H1 (cell line): ENCODE results near the gene CLEC1A. TPM values are rescaled to one million over a fixed set of nuclear protein-coding genes. Genes with fewer than 3 reads are reported as not detected.
"Not testable (repeated sequence)": the region's sequence is repeated elsewhere in the genome, so short reads cannot be mapped to it uniquely, and the experiment has no call there.

Source experiments
- CTCF ChIA-PET: fragments of 300-600 bp; sonication (Branson Sonifier 250); formaldehyde crosslinking; loops from one replicate; lab custom pipeline; 2021; ENCODE audit not compliant: partially characterized antibody; lab: Charles Lee
- POLR2A ChIA-PET: fragments of 300-600 bp; sonication (Branson Sonifier 250); formaldehyde crosslinking; loops from one replicate; lab custom pipeline; 2021; ENCODE audit warnings: inconsistent platforms; ENCODE audit not compliant: partially characterized antibody; lab: Charles Lee
- DNase-seq, 2 experiments: peaks; one replicate each; pipeline versions ENCODE4 v3.0.0 to v3.0.0-alpha.2; 2010 to 2022; ENCODE audit warnings: low spot score in 2 of 2, low read depth in 1 of 2, mixed read lengths in 1 of 2
- FAIRE-seq: peaks from 2 replicates; lab custom pipeline; 2011; peaks lifted over from hg19 to GRCh38; lab: Jason Lieb, UNC
- H2AFZ ChIP-seq: 2 replicates; pipeline ENCODE4 v1.8.1; 2012; ENCODE audit warnings: low read length, inconsistent platforms
- H2AK5ac ChIP-seq: 2 replicates; pipeline ENCODE4 v1.6.1; 2013; ENCODE audit warnings: low read depth, low read length
- H2BK120ac ChIP-seq: replicated peaks from 2 replicates; pipeline ENCODE3; 2013; ENCODE audit warnings: low read depth, low read length, inconsistent platforms
- H2BK12ac ChIP-seq: 2 replicates; pipeline ENCODE4 v1.6.1; 2013; ENCODE audit warnings: low read depth, low read length
- H2BK15ac ChIP-seq: 2 replicates; pipeline ENCODE4 v1.6.1; 2013; ENCODE audit warnings: low read length
- H2BK20ac ChIP-seq: 2 replicates; pipeline ENCODE4 v1.6.1; 2013; ENCODE audit warnings: low read length
- H2BK5ac ChIP-seq: 2 replicates; pipeline ENCODE4 v1.6.1; 2013; ENCODE audit warnings: low read depth, low read length
- H3K14ac ChIP-seq: 2 replicates; pipeline ENCODE4 v1.6.1; 2013; ENCODE audit warnings: inconsistent platforms; ENCODE audit not compliant: insufficient read length
- H3K18ac ChIP-seq: 2 replicates; pipeline ENCODE4 v1.6.1; 2013; ENCODE audit warnings: low read length; ENCODE audit errors: extremely low read depth
- H3K23ac ChIP-seq: 2 replicates; pipeline ENCODE4 v1.6.1; 2013; ENCODE audit warnings: inconsistent platforms; ENCODE audit not compliant: insufficient read length
- H3K23me2 ChIP-seq: 2 replicates; pipeline ENCODE4 v1.6.1; 2013; ENCODE audit warnings: low read depth, low read length
- H3K27ac ChIP-seq: 2 replicates; pipeline ENCODE4 v1.6.1; 2011; ENCODE audit warnings: low read depth, low read length, inconsistent platforms
- H3K27me3 ChIP-seq, 4 experiments: replicated peaks in 1 of 4; 1 replicate in 1 of 4; 2 replicates in 3 of 4; pipeline versions ENCODE4 v1.6.1 to v1.8.1; 2011 to 2013; ENCODE audit warnings: low read length in 3 of 4, mild to moderate bottlenecking in 3 of 4, inconsistent platforms in 2 of 4, mixed read lengths in 2 of 4, moderate library complexity in 1 of 4; ENCODE audit not compliant: control insufficient read depth in 3 of 4, insufficient read depth in 3 of 4; ENCODE audit errors: extremely low read depth in 1 of 4
- H3K36me3 ChIP-seq, 4 experiments: 2 replicates each; pipeline versions ENCODE4 v1.6.1 to v1.8.1; 2011 to 2013; ENCODE audit warnings: mild to moderate bottlenecking in 4 of 4, low read length in 3 of 4, moderate library complexity in 2 of 4, control low read depth in 1 of 4, inconsistent platforms in 1 of 4; ENCODE audit not compliant: insufficient read depth in 4 of 4, control insufficient read depth in 2 of 4
- H3K4ac ChIP-seq: replicated peaks from 2 replicates; pipeline ENCODE3; 2013; ENCODE audit warnings: low read length, low read depth, mixed read lengths, inconsistent platforms; ENCODE audit not compliant: insufficient read length
- H3K4me1 ChIP-seq, 4 experiments: replicated peaks in 1 of 4; 1 replicate in 1 of 4; 2 replicates in 3 of 4; pipeline versions ENCODE4 v1.6.1 to v1.8.1; 2011 to 2013; ENCODE audit warnings: low read length in 3 of 4, inconsistent platforms in 2 of 4, mixed read lengths in 1 of 4; ENCODE audit not compliant: insufficient read depth in 4 of 4, control insufficient read depth in 3 of 4
- H3K4me2 ChIP-seq, 2 experiments: 2 replicates each; pipeline versions ENCODE4 v1.6.1 to v1.8.1; 2011 to 2013; ENCODE audit warnings: low read depth in 2 of 2, low read length in 2 of 2, control low read depth in 1 of 2, inconsistent platforms in 1 of 2, mild to moderate bottlenecking in 1 of 2; ENCODE audit not compliant: insufficient read depth in 1 of 2
- H3K4me3 ChIP-seq, 4 experiments: fragments of 200-600, 300-600 bp in 1 of 4; sonication (generic), shearing (Covaris generic), sonication (Bioruptor Twin) in 1 of 4; 2 replicates each; pipeline versions ENCODE4 v1.5.1 to v1.8.1; 2011 to 2016; ENCODE audit warnings: low read length in 4 of 4, low read depth in 3 of 4, control low read depth in 2 of 4, inconsistent platforms in 2 of 4, mild to moderate bottlenecking in 2 of 4, mixed read lengths in 1 of 4, moderate library complexity in 1 of 4; ENCODE audit not compliant: insufficient read depth in 2 of 4; ENCODE audit errors: extremely low read depth in 1 of 4
- H3K56ac ChIP-seq: replicated peaks from 2 replicates; pipeline ENCODE3; 2013; ENCODE audit warnings: low read depth, mild to moderate bottlenecking, mixed read lengths, low read length, inconsistent platforms; ENCODE audit not compliant: insufficient read length
- H3K79me1 ChIP-seq: 2 replicates; pipeline ENCODE4 v1.6.1; 2013; ENCODE audit warnings: low read depth, low read length, control low read depth
- H3K79me2 ChIP-seq, 2 experiments: 2 replicates each; pipeline versions ENCODE4 v1.6.1 to v1.8.1; 2012 to 2013; ENCODE audit warnings: low read length in 2 of 2, mild to moderate bottlenecking in 2 of 2, inconsistent platforms in 1 of 2; ENCODE audit not compliant: insufficient read depth in 2 of 2, control insufficient read depth in 1 of 2
- H3K9ac ChIP-seq, 4 experiments: replicated peaks in 1 of 4; 1 replicate in 1 of 4; 2 replicates in 3 of 4; pipeline versions ENCODE4 v1.6.1 to v1.8.1; 2011 to 2013; ENCODE audit warnings: low read depth in 3 of 4, low read length in 3 of 4, control low read depth in 2 of 4, mild to moderate bottlenecking in 2 of 4, moderate library complexity in 2 of 4, inconsistent platforms in 1 of 4; ENCODE audit errors: extremely low read depth in 1 of 4
- H3K9me3 ChIP-seq, 2 experiments: 2 replicates each; pipeline versions ENCODE4 v1.6.1 to v1.8.1; 2012 to 2013; ENCODE audit warnings: mild to moderate bottlenecking in 2 of 2, moderate library complexity in 2 of 2, control low read depth in 1 of 2, inconsistent platforms in 1 of 2, low read depth in 1 of 2, low read length in 1 of 2, mixed read lengths in 1 of 2; ENCODE audit not compliant: insufficient read depth in 2 of 2
- H4K20me1 ChIP-seq, 2 experiments: replicated peaks in 1 of 2; 2 replicates each; pipeline versions ENCODE3 to v1.8.1; 2011 to 2013; ENCODE audit warnings: inconsistent platforms in 2 of 2, low read length in 2 of 2, mild to moderate bottlenecking in 1 of 2; ENCODE audit not compliant: insufficient read depth in 2 of 2, control insufficient read depth in 1 of 2
- H4K5ac ChIP-seq: 2 replicates; pipeline ENCODE4 v1.6.1; 2013; ENCODE audit warnings: low read length, low read depth, mixed read lengths, inconsistent platforms; ENCODE audit not compliant: insufficient read length
- H4K8ac ChIP-seq: 2 replicates; pipeline ENCODE4 v1.8.0; 2013; ENCODE audit warnings: mild to moderate bottlenecking, moderate library complexity, low read length, inconsistent platforms; ENCODE audit not compliant: insufficient read depth; ENCODE audit errors: extremely low read depth
- H4K91ac ChIP-seq: replicated peaks from 2 replicates; pipeline ENCODE3; 2013; ENCODE audit warnings: low read length, mixed read lengths, inconsistent platforms; ENCODE audit not compliant: insufficient read length
- WGBS, 2 experiments: shearing (Covaris generic) in 1 of 2; methylation state at CpG; one replicate each; pipeline versions ENCODE4 v1.1.6 to v1.1.7; 2013 to 2015; ENCODE audit warnings: low lambda C conversion rate in 2 of 2, mixed read lengths in 2 of 2, inconsistent platforms in 1 of 2, low coverage in 1 of 2, missing lambda C conversion rate in 1 of 2; ENCODE audit not compliant: insufficient replicate concordance in 2 of 2, insufficient coverage in 1 of 2, insufficient read length in 1 of 2; ENCODE audit errors: extremely low coverage in 1 of 2, missing lambda C conversion rate in 1 of 2; 5-methylcytosine and 5-hydroxymethylcytosine counted together
- polyA plus RNA-seq, 7 experiments: library from polyadenylated mRNA; depleted of rRNA in 3 of 7; stranded (reverse) in 5 of 7; unstranded in 2 of 7; fragments of >200 nt in 5 of 7; fragments of 200-250 nt in 2 of 7; gene quantifications; 1 replicate in 5 of 7; 2 replicates in 1 of 7; 4 replicates in 1 of 7; pipeline versions ENCODE4 v1.2.1 to v1.2.3, GENCODE V29; 2011 to 2013; ENCODE audit warnings: missing spikeins in 2 of 7, mixed read lengths in 2 of 7
- total RNA-seq: library from RNA; stranded (reverse); fragmentation: NEBNext Ultra II Directional; extraction: Animal tissue kit (Norgen Biotek cat#: 25700); gene quantifications from 2 replicates; pipeline ENCODE4 v1.2.1, GENCODE V29; 2021
- TF ChIP-seq, protein P1 (sequence below): IDR thresholded peaks from 2 replicates; pipeline ENCODE4 v1.6.1; 2012; ENCODE audit warnings: inconsistent platforms

CLEC1A gene
- total and polyA plus RNA-seq, 2 of the 8 experiments (the other 6 are each of a cell fraction or from before 2014, with no cell fraction given), result 0.20 TPM; not detected in 1

- TF ChIP-seq, protein P1, sequence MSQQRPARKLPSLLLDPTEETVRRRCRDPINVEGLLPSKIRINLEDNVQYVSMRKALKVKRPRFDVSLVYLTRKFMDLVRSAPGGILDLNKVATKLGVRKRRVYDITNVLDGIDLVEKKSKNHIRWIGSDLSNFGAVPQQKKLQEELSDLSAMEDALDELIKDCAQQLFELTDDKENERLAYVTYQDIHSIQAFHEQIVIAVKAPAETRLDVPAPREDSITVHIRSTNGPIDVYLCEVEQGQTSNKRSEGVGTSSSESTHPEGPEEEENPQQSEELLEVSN, result no peak
Observed at GRCh38 chr12:10027311-10027710, 71.5 kb downstream of the CLEC1A start (continued).

DNA sequence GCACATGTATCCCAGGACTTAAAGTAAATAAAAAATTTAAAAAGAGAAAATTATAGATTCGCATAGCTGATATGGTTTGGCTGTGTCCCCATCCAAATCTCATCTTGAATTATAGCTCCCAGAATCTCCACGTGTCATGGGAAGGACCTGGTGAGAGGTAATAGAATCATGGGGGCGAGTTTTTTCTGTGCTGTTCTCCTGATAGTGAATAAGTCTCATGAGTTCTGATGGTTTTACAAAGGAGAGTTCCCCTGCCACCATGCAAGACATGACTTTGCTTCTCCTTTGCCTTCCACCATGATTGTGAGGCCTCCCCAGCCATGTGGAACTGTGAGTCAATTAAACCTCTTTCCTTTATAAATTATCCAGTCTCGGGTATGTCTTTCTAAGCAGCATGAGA is 72.1 kb downstream of the CLEC1A start:
- H2BK120ac ChIP-seq, H3K79me1 ChIP-seq, H3K4ac ChIP-seq, H3K18ac ChIP-seq, DNase-seq, H3K23me2 ChIP-seq, H2BK12ac ChIP-seq, H3K9ac ChIP-seq, H3K79me2 ChIP-seq, H2BK5ac ChIP-seq, H3K14ac ChIP-seq, H4K91ac ChIP-seq, H2AFZ ChIP-seq, H3K4me2 ChIP-seq, H3K27ac ChIP-seq, H3K27me3 ChIP-seq, H3K56ac ChIP-seq, H2AK5ac ChIP-seq, H3K4me3 ChIP-seq, H3K4me1 ChIP-seq, H4K20me1 ChIP-seq, H4K8ac ChIP-seq, H2BK15ac ChIP-seq, H3K23ac ChIP-seq, FAIRE-seq, H3K36me3 ChIP-seq, H2BK20ac ChIP-seq, H3K9me3 ChIP-seq, H4K5ac ChIP-seq: not testable (repeated sequence)
- ChIA-PET CTCF (interaction anchor here (1.1 kb wide), 1 partner anchor 12 kb away, joined by 4 read pairs; no protein-coding TSS in a partner anchor), POLR2A (interaction anchor here (1.1 kb wide), 1 partner anchor 28 kb away, joined by 3 read pairs; no protein-coding TSS in a partner anchor)
- 96% methylated on average over 4 of the region's 4 CpGs; no CpG with 5 or more reads in 1 of the 2 experiments for WGBS, 2 experiments
